Measurements from ENCODE around the gene PARP15. TPM values are rescaled to one million over a fixed set of nuclear protein-coding genes. Genes with fewer than 3 reads are reported as not detected.
A peak's percentile ranks its signal among the peaks of the same experiment; 100 is the strongest.
"Not testable (repeated sequence)": the region's sequence is repeated elsewhere in the genome, so short reads cannot be mapped to it uniquely, and the experiment has no call there.

PARP15 gene
- total RNA-seq, 1 experiment from 2014 or later = 0.24 TPM

- H3K79me2 ChIP-seq (ENCODE audit: insufficient read depth, low read length) = no peaks in the 10 kb centered on the region
- Mint-ChIP-seq H3K27ac (no peak overlapping the region), H3K27me3 (ENCODE audit: low read depth) (peaks cover 5% of the 10 kb centered on the region; the same call in 1 of the 2 replicates), H3K9me3 (peaks cover 3 to 4% of the 10 kb centered on the region in 2 experiments; a peak in 4 of 5 replicates), H3K4me1 (peaks cover 22 to 23% of the 10 kb centered on the region in 2 experiments), H3K4me3 (peak overlapping the region; percentile 76 to 83; a peak in 4 of 5 replicates), H3K36me3 (ENCODE audit: insufficient read depth in 1 of 3, low read depth in 3 of 3) (peaks cover 0 to 15% (median 2%) of the 10 kb centered on the region in 3 experiments; a peak in 5 of 7 replicates)
- no peak overlapping the region for H2BK20ac ChIP-seq (ENCODE audit: low read depth, low read length, poor library complexity, severe bottlenecking)
- no peak overlapping the region for H2AFZ ChIP-seq (ENCODE audit: low read length)
- H3T11ph ChIP-seq (ENCODE audit: low read length) = no peak overlapping the region
- no peak overlapping the region for H3K14ac ChIP-seq (ENCODE audit: insufficient read depth, low read length)
- no peak overlapping the region for H3K56ac ChIP-seq (ENCODE audit: insufficient read length, low read depth, low read length)
- no peak overlapping the region for H3K4ac ChIP-seq (ENCODE audit: low read depth, low read length)
- no peaks in the 10 kb centered on the region for H3K27me3 ChIP-seq (ENCODE audit: insufficient read depth, low read length)
- no peaks in the 10 kb centered on the region for H4K20me1 ChIP-seq (ENCODE audit: control insufficient read depth, insufficient read depth, insufficient read length)
- H2BK120ac ChIP-seq (ENCODE audit: low read depth, low read length, poor library complexity, severe bottlenecking) = no peak overlapping the region
- no peak for TF ChIP-seq CTCF (conservative IDR thresholded peaks at IDR 0.05)
- peak overlapping the region; percentile 52 for H3K4me2 ChIP-seq (ENCODE audit: insufficient read depth, insufficient read length, low read length)
- no peak overlapping the region for H2BK15ac ChIP-seq (ENCODE audit: low read depth, low read length)
- H3K9me3 ChIP-seq (ENCODE audit: control insufficient read depth, low read depth, low read length) = no peaks in the 10 kb centered on the region
- H3K23me2 ChIP-seq (ENCODE audit: insufficient read length, low read depth, low read length, poor library complexity, severe bottlenecking) = peaks cover 17% of the 10 kb centered on the region
- no CpG with 5 or more reads among the region's 3 CpGs for WGBS (ENCODE audit: extremely low coverage, insufficient read length, low lambda C conversion rate)
- no peak overlapping the region for H2AK5ac ChIP-seq (ENCODE audit: insufficient read length, low read length)
- no peak overlapping the region for H4K91ac ChIP-seq (ENCODE audit: insufficient read length, low read depth, low read length)
- no peak overlapping the region for H3K9ac ChIP-seq (ENCODE audit: extremely low read depth, insufficient read length, low read length)
- peaks cover 7% of the 10 kb centered on the region; the same call in 1 of the 2 replicates for H3K4me1 ChIP-seq (ENCODE audit: insufficient read depth, low read length)
- no peak overlapping the region for H4K5ac ChIP-seq (ENCODE audit: insufficient read length, low read depth, low read length)
- no peak overlapping the region for H3K27ac ChIP-seq (ENCODE audit: insufficient read length, low read depth, low read length)
- no peak for DNase-seq
- no peak overlapping the region for H4K8ac ChIP-seq (replicated peaks; ENCODE audit: insufficient read length, low read depth, low read length)
- no peak overlapping the region for H3K18ac ChIP-seq (ENCODE audit: insufficient read length, low read depth, low read length)
- H3K23ac ChIP-seq (ENCODE audit: insufficient read length, low read depth, low read length) = no peak overlapping the region
- H2BK12ac ChIP-seq (ENCODE audit: insufficient read length, low read depth, low read length) = no peak overlapping the region
- no peak overlapping the region for H2BK5ac ChIP-seq (ENCODE audit: insufficient read length, low read length)
- no peaks in the 10 kb centered on the region for H3K79me1 ChIP-seq (ENCODE audit: insufficient read depth, low read depth, low read length, poor library complexity, severe bottlenecking)
Measured at GRCh38 chr3:122681974-122682409, 104.5 kb downstream of the PARP15 start.

GRCh38 chr3:122682778-122683411, 105.4 kb downstream of the PARP15 start:
- H4K91ac ChIP-seq (ENCODE audit: insufficient read length, low read depth, low read length); H3K9me3 ChIP-seq (ENCODE audit: control insufficient read depth, low read depth, low read length); H3K14ac ChIP-seq (ENCODE audit: insufficient read depth, low read length); H3K79me2 ChIP-seq (ENCODE audit: insufficient read depth, low read length); H2AK5ac ChIP-seq (ENCODE audit: insufficient read length, low read length); H3K79me1 ChIP-seq (ENCODE audit: insufficient read depth, low read depth, low read length, poor library complexity, severe bottlenecking); H4K20me1 ChIP-seq (ENCODE audit: control insufficient read depth, insufficient read depth, insufficient read length); H2BK120ac ChIP-seq (ENCODE audit: low read depth, low read length, poor library complexity, severe bottlenecking); H4K5ac ChIP-seq (ENCODE audit: insufficient read length, low read depth, low read length); H3K9me3 Mint-ChIP-seq; H3K4me2 ChIP-seq (ENCODE audit: insufficient read depth, insufficient read length, low read length); H3T11ph ChIP-seq (ENCODE audit: low read length); H3K4me3 Mint-ChIP-seq; H3K27ac Mint-ChIP-seq; DNase-seq; H2AFZ ChIP-seq (ENCODE audit: low read length); H4K8ac ChIP-seq (replicated peaks; ENCODE audit: insufficient read length, low read depth, low read length); H3K4ac ChIP-seq (ENCODE audit: low read depth, low read length); H3K18ac ChIP-seq (ENCODE audit: insufficient read length, low read depth, low read length); H2BK12ac ChIP-seq (ENCODE audit: insufficient read length, low read depth, low read length); H3K27me3 ChIP-seq (ENCODE audit: insufficient read depth, low read length); H3K27ac ChIP-seq (ENCODE audit: insufficient read length, low read depth, low read length); H2BK20ac ChIP-seq (ENCODE audit: low read depth, low read length, poor library complexity, severe bottlenecking); H2BK15ac ChIP-seq (ENCODE audit: low read depth, low read length); H3K27me3 Mint-ChIP-seq (ENCODE audit: low read depth); H3K4me1 ChIP-seq (ENCODE audit: insufficient read depth, low read length); H2BK5ac ChIP-seq (ENCODE audit: insufficient read length, low read length); H3K56ac ChIP-seq (ENCODE audit: insufficient read length, low read depth, low read length); H3K23ac ChIP-seq (ENCODE audit: insufficient read length, low read depth, low read length); H3K9ac ChIP-seq (ENCODE audit: extremely low read depth, insufficient read length, low read length): not testable (repeated sequence)
- H3K4me1 Mint-ChIP-seq = peaks cover 22 to 23% of the 10 kb centered on the region in 2 experiments
- H3K36me3 Mint-ChIP-seq (ENCODE audit: insufficient read depth in 1 of 3, low read depth in 3 of 3) = peaks cover under 1 to 22% (median 2%) of the 10 kb centered on the region in 3 experiments; a peak in 5 of 7 replicates
- H3K23me2 ChIP-seq (ENCODE audit: insufficient read length, low read depth, low read length, poor library complexity, severe bottlenecking) = peaks cover 17% of the 10 kb centered on the region
- no CpG with 5 or more reads among the region's 11 CpGs for WGBS (ENCODE audit: extremely low coverage, insufficient read length, low lambda C conversion rate)
